Frontal cortex (tissue), 4 donors: ENCODE results near the gene LYRM2. TPM values are rescaled to one million over a fixed set of nuclear protein-coding genes. Genes with fewer than 3 reads are reported as not detected.

Source experiments
- DNase-seq, 2 donors: peaks; one replicate each; pipeline ENCODE4 v3.0.0; 2012; ENCODE audit warnings: low spot score in 2 of 2
- FAIRE-seq: peaks from 2 replicates; lab custom pipeline; 2012; peaks lifted over from hg19 to GRCh38; lab: Jason Lieb, UNC
- total RNA-seq: library from RNA; depleted of rRNA; stranded (reverse); fragments of >200 nt; gene quantifications from one replicate; pipeline ENCODE4 v1.2.3, GENCODE V29; 2014
- donor health status: control.
- donor health status: control.
- donor health status: control.

Gene LYRM2
- total RNA-seq, 1 donor from 2014 or later: 24.1 TPM

DNA sequence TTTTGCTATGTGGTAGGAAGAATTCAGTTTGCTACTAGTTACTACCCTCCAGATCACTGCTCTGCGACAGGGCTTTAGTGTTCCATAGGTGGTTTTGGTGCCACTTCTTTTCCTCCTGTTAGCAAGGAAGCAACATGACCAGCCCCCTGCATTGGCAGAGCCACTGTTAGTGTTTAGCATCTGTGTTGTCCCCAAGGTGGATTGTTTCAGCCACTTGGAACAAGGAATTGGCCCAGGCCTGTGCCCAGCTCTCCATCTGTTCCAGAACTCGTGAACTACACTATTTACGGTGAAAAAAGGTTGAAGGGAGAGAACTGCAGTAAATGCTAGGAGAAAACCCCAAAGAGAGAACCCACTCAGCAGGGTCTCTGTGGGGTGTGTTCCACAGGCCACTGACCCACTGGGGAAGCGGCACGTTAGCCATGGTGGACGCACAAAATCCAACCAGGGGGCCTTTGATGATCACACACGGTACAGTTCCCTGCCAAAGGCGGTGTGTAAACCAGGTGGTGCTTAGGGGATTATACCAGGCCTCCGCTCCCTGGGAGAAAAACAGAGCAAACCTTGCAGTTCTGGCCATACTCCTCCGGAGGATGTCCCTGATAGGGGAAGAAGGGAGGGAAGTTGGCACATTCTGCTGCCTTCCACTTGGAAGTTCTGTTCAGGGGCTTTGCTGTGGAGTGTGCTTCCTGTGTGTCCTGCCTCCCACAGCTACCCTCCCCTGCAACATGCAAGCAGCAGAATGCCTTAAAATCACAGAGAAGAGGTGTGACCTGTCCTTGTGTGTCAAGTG, 72.3 kb downstream of the LYRM2 start:
- FAIRE-seq (no peak), DNase-seq (no peak)

DNA sequence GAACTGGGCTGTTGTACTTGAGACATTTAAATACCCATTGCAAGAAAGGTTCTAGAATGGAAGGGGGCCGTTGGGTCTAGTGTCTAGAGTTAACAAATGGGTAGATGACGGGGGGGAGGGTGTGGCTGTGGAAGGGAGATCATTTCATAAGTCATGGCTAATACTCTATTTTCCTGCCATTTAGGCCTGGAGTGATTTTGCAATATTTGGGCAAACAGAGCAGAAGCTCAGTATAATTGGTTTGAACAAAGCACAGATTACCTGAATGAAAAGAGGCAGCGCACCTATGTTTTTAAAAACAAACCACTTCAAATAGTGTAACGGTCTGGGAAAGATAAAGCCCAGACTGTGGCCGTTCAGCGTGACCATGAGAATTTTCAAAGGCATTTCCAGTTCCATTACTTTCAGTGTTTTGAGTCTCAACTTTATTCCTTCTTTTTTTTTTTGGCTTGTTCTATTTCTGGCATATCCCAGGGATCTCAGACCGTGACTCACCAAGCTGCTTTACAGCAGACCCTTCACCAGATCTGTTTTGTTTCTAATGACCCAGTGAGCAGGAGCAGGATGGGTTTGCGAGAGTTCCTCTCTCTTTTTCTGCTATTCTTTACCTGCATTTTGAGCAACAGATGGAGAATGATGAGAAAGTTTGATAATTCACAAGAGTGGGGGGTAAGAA, 73.7 kb downstream of the LYRM2 start:
- no peak for DNase-seq
- no peak for FAIRE-seq

DNA sequence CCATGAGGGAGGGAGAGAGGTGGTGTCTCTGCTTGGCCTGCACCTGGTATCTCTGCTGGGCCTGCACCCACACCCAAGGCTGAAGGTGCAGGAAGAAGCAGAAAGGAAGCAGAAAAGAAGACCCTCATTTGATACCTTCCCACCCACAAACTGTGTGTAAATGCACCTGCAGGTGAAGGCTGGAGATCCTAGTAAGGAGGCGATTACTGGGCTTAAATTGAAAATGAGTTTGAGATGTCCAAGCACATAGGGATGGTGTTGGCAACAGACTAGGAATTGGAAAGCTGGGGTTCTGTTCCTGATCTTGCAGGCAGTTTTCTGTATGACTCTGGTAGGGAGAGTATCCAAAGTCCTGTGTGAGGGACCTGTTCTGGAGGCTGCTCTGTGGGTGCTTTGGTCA, 74.7 kb downstream of the LYRM2 start:
- no peak for FAIRE-seq

DNA sequence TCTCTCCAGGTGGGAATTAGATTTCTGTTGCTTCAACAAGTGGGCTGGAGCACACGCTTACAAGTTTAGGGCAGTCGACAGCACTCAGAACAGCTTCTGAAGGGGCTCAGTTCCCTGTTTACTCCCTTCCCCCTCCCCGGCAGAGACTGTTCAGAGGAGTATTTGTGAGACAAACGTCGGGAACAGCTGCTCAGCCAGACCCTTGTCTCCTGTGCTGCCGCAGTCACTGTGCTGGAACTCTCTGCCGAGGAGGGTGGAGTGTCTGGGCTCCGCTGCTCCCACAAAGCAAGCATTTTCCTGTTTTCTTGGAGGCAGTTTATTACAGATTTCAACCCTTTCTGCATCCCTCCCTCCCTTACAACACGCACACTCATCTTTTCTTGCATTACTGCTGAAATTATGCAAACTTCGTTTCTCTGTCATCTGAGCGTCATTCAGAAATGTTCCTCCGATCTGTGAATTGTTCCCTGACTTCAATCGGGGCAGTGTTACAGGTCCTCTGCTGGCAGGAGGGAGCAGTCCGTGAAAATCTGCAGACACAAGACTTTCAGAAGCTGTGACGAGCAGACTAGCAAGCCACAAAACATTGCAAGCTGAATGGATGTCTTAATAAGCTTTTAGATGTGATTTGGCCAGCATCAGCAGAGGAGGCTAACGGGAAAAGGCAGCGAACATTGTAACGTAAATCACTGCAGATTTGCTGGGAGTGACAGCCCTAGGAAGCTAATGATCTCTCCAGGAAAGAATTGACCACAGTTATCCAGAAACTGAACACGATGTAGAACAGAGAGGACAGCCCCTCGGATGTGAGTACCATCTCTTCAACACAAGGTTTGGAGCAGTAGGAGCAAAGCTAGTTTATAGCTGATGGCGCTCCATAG, 76.2 kb downstream of the LYRM2 start:
- FAIRE-seq (no peak), DNase-seq (peak in 1 of 2 donors; percentile 19)

More for the DNA sequence above, 74.7 kb downstream of the LYRM2 start:
- DNase-seq: no peak

DNA sequence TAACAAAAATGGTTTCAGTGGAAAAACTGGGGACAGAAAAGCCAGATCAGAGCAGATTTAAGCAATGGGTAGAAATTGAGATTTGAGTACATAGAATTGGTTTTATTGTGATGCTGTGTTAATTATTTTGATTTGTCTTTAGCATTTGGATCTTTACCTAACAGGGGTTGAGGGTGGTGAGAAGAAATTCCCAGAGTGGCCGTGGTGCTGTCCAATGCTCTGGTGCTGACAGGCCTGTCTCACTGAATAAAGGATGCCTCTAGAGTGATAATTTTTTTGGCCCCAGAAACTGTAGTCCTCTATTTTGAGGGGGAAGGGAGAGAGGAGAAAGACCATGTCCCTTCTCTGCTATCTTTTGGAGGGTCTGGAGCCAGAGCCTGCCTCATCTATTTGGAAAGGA, 79.1 kb downstream of the LYRM2 start:
- FAIRE-seq (no peak), DNase-seq (no peak)

- no peak for FAIRE-seq
Observed at GRCh38 chr6:89555806-89556205, 82.7 kb downstream of the LYRM2 start.

GRCh38 chr6:89555031-89555430, 83.5 kb downstream of the LYRM2 start:
- no peak for FAIRE-seq
- DNase-seq: no peak

More at GRCh38 chr6:89555806-89556205, 82.7 kb downstream of the LYRM2 start:
- DNase-seq: no peak

DNA sequence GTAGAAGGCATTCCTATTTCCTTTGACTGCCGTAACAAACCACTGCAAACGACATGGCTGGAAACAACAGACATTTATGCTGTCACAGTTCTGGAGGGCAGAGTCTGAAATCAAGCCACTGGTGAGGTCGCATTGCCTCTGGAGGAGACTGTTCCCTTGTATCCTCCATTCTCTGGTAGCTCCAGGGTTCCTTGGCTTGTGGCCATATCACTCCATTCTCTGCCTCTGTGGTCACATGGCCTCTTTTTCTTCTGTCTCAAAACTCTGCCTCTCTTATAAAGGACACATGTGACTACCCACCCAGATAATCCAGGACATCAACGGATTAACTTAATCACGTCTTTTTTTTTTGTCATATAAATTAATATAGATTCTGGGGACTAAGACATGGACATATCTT, 84.4 kb downstream of the LYRM2 start:
- DNase-seq (no peak), FAIRE-seq (no peak)

DNA sequence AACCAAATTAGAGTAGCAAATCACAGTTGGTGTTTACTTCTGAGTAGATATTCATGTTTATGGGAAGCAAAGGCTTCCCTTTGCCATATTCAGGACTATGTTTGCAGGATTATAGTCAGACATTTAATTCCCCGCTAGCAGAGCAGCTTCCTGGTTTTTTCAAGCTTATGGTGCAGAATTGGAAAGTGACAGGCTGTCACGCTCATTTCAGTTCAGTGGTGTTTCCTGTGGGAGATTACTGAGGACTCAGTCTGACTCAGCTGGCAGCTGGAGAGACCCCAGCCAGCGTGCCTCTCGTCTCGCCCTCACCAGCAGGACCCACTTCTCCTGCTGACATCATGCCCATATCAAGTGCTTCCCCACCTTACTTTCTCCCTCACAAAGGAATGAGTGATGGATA, 85.1 kb downstream of the LYRM2 start:
- DNase-seq: no peak
- no peak for FAIRE-seq

DNA sequence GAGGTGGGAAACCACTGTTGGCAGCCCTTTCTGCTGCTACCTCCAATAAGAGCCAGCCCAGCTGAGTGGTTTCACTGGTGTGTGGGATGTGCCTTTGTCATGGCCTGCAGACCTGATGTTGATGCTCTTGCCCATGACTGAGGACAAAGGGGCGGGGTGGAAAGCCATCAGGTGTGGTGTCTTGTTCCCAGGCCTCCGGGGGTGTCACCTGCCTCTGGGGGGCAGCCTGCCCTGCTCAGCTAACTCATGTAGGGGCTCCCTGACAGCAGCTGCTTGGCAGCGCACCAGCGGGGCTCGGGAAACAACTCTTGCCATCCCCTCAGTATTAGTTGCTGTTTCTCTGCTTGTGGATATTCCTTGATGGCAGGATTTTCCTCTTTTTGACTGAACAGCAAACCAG, 91.3 kb downstream of the LYRM2 start:
- no peak for DNase-seq
- FAIRE-seq: no peak

- DNase-seq (no peak), FAIRE-seq (no peak)
Observed at GRCh38 chr6:89542866-89543265, 95.7 kb downstream of the LYRM2 start.

- no peak for DNase-seq
- no peak for FAIRE-seq
Observed at GRCh38 chr6:89542081-89542857, 96.3 kb downstream of the LYRM2 start.

DNA sequence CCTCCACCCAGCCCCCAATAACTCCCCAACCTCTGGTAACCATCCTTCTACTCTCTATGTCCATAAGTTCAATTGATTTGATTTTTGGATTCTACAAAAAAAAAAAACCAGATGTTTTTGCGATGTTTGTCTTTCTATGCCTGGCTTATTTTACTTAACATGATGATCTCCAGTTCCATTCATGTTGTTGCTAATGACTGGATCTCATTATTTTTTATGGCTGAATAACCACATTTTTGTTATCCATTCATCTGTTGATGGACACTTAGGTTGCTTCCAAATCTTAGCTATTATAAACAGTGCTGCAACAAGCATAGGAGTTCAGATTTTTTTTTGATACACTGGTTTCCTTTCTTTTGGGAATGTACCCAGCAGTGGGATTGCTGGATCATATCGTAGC, 98.8 kb downstream of the LYRM2 start:
- DNase-seq: no peak
- no peak for FAIRE-seq

DNA sequence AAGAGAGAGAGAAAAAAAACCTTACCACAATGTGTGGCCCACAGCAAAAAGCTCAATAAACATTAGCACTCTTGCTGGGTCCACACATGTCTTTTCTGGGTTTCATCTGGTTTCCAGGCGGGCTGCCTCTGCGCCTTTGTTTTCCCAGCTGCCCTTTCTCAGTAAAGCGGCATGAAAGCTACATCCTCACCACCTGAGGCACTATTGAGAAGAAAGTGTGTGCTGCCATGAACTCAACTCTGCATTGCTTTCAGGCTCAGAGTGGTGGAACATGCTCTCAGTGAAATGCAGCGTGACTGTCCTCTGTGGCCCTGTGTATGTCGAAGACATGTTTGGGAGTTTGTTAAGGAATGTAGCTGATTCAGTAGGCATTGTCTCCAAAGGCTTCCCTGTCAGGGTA, 102.3 kb downstream of the LYRM2 start:
- FAIRE-seq (no peak), DNase-seq (no peak)

DNA sequence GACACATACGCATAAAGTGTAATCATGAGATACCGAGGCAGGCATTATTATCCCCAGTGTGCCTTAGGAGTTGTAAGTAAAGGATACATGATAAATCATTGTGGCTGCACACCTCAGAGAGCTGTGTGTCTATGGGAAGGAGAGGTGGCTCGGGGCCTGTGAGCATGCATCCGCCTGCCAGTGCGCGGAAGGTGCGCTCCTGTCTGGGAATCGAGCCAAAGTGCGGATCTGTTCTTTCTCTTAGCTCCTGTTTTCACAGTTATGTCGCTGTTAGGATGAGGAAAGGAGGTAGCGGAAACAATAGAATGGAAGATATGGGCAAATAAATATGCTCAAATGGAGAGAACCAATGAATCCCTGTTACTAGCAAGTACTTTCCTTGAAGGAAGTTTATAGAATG, 107.6 kb downstream of the LYRM2 start:
- DNase-seq (no peak), FAIRE-seq (no peak)

GRCh38 chr6:89528866-89529265, 109.7 kb downstream of the LYRM2 start:
- FAIRE-seq (no peak), DNase-seq (no peak)

GRCh38 chr6:89527634-89528033, 110.9 kb downstream of the LYRM2 start:
- DNase-seq: no peak
- no peak for FAIRE-seq

DNA sequence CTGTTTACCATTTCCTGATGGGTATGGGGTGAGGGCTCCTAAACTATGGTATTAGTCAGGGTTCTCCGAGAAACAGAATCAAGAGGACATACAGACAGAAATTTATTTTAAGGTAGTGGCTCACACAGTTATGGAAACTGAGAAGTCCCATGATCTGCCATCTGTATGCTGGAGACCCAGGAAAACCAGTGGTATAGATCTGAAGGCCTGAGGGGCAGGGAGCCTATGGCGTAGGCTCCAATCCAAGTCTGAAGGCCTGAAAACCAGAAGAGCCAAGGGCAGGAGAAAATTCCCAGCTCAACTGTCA, 112.0 kb downstream of the LYRM2 start:
- no peak for DNase-seq
- FAIRE-seq: no peak

- DNase-seq: no peak
- no peak for FAIRE-seq
Observed at GRCh38 chr6:89525786-89526562, 112.6 kb downstream of the LYRM2 start.
